ENCODE measurements around the gene FAM149B1.
"Not testable (repeated sequence)": the region's sequence is repeated elsewhere in the genome, so short reads cannot be mapped to it uniquely, and the experiment has no call there.

FAM149B1 gene

DNA sequence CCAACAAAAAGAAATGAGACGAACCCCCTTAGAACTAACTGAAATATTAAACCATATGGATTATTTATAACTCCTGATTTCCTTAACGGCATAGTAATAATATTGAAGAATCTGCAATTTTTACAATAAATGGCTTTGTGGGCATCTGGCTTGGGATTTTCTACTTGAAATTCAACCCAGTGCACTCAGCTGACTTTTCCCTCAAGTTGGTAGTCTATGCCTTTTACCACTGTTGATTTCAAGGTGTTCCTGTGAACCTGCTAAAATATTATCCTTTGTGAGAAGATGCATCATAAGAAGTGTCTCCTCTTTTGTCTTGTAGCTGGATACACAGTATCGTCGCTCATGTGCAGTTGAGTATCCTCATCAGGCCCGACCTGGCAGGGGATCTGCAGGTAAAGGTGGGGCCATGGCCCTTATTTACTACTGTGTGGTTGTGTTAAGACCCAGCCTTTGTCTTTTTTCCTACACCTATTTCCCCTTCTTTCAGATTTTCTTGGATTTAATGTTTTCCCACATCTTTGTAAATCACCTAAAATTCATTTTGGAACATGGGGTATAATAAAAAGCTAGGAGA lies 71.2 kb downstream of the FAM149B1 start:
- DNase-seq: no peak

GRCh38 chr10:73239908-73240307 lies 72.0 kb downstream of the FAM149B1 start:
- no peak for DNase-seq

DNA sequence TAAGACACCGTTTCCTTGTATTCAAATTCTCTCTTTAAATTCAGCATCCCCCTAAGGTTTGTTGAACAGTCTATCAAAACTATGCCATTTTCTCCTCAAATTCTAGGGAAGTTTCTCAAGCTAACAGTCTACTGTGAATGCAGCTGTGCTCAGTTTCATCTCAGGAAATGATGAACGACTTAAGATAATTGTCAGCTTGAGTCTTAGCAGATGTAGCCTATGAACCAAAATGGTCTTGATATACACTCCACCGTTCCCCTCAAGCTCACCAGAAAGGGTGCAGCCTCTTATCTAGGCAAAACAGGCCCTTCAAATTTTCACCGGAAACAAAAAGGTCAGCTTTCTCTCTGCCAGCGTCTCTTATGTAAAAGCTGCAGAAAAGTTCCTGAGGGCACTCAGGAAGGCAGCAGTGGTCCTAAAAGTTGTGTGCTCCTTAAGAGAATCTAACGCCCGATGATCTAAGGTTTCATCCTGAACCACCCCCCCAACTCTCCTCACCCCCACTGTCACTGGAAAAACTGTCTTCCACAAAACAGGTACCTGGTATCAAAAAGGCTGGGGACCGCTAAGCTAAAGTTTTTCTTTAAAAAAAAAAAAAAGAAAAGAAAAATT lies 77.1 kb downstream of the FAM149B1 start:
- no peak for DNase-seq

DNA sequence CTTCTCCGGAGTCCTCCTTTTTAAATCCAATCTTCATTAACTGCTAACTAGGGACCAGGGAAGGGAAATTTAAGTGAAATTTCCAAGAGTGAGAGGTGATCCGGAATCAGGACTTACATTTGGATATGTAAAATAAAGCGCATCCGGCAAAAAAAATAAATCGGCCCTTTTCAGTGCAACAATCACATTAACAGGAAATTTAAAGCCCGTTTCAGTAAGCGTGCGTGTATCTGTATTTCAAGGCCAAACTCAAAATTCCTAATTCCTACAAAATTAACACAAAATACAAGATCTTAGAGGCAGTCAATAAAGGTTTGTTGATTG lies 78.4 kb downstream of the FAM149B1 start:
- no peak for DNase-seq

DNA sequence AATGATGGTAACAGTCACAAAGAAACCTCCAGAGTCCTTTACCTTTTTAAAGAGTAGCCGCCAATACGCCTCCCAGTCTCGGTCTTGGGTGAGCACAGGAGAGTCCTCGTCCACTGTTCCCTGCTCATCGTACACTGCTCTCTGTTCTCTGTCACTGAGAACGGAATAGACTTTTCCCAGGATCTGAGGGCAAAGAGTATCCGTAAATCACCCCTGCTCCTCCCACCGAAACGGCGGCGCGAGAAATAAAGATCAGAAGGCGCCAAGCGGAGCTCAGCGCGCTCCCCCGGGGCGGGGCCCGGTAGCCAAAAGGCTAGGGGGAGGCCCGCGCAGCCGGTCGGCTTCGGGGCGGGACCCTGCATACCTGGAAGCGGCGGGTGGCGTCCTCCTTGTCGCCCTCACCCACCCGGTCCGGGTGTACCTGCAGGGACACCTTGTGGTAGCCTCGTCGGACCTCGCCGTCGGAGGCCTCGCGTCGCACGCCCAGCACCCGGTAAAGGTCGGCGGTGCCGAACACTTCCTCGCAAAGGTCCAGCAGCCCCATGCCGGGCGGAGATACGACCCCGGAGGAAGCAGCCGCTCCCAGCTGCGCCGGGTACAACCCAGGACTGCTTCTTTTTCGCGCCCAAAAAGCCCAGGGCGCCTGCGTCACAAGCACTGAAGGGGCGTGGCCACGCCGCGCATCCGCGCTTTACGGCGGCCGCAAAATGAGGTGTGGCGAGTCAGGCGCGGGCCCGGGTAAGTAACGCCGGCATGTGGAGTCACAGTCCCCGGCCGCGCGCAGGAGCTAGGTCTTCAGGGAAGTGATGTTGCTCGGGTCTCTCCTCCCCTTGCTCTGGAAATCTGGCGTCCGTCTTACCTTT lies 79.0 kb downstream of the FAM149B1 start, which contains the start of gene DNAJC9:
Gene DNAJC9 (minus strand): TSS at position 610 of the 863 bp plus-strand sequence. CDS start 66 bp downstream, at position 544.
- peak; percentile 75 for DNase-seq

GRCh38 chr10:73247509-73248258 lies 79.8 kb downstream of the FAM149B1 start:
- no peak for DNase-seq

DNA sequence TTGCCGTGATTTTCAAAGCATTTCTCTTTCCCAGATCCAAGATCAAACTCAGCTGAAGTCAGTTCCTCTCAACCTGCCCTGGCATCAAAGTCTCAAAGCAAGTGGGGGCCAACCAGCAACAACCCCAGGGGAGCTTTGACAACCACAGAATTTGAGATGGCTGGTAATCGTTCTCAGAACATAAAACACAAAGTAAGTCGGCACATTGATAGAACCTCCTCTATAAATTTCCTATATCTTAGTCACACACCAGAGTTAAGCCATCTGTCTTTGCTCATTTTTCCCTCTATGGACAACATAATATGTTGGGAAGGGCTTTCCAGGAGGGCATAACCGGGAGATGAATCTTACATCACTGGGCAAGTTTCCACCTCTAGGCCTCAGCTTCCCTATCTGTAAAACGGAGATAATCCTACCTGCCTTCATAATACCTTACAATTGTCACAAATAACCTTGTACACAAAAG lies 80.4 kb downstream of the FAM149B1 start:
- DNase-seq: no peak

DNA sequence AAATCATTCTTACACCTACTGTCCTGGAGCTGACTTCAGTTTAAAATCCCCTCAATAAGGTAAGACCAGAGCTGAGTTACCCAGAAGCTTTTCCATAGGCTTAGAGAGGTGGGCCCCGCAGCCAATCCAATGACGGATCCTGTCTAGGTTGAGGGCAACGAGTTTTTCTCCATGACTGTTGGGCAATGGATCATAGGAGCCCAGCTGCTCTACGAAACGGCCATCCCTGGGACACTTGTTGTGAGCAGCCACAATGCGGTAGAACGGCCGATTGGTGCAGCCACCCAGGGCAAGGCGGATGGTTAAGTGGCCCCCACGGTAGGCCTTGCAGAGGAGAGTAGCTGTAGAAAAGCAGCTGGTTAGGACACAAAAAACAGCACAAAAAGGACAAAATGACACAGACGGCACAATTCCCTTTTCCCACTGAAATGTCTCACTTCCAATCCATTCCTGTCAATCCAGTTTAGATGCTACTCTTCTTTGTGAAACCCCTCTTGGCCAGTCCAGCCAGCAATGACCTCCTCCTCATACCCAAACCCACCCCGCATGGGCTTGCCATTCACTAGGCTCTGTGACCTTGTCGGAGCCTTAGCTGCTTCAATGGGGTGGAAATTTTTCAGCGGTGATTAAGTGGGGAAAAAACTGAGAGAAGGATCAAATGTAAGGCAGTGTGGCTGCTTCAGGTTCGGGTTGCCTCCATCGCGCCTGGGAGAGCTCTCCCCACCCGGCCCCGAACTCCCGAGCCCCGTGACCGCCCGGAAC lies 83.9 kb downstream of the FAM149B1 start:
- DNase-seq: no peak

GRCh38 chr10:73252445-73253224 lies 84.7 kb downstream of the FAM149B1 start, which contains the start of gene MRPS16:
TSS of gene MRPS16 (minus strand) at chr10:73252644. CDS start at chr10:73252482, 162 bp downstream.
- peak; percentile 86 for DNase-seq

DNA sequence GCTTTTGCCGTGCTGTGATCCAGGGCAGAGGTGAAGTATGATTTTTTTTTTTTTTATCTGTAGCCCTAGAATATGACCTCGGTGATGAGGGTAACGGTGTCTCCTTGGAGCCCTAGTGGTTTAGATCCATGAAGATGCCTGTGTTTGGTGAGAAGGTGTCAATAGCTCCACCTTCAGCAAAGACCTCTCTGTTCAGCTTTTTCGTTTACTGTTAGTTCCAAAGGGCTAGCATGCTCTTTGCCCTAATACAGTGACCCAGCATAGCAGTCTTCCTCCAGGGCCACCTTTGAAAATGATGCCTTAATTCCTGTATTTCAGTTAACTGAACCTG lies 85.3 kb downstream of the FAM149B1 start:
- no peak for DNase-seq

GRCh38 chr10:73258612-73259011 lies 90.7 kb downstream of the FAM149B1 start:
- DNase-seq: not testable (repeated sequence)

GRCh38 chr10:73261362-73261995 lies 93.6 kb downstream of the FAM149B1 start:
- DNase-seq: no peak

DNA sequence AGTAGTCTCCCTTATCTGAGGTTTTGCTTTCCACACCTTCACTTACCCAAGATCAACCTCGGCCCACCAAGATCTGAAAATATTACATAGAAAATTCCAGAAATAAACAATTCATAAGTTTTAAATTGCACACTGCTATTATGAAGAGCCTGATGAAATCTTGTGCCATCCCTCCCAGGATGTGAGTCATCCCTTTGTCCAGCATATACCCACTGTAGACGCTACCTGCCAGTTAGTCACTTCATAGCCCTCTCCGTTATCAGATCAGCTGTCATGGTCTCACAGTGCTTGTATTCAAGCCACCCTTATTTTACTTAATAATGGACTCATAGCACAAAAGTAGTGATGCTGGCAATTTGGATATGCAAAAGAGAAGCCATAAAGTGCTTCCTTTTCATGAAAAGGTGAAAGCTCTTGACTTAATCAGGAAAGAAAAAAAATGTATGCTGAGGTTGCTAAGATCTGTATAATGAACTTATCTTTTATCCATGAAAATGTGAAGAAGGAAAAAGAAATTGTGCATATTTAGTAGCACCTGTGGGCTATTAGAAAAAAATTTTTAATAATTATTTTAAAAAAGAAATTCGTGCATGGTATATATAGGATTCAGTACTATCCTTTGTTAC lies 94.3 kb downstream of the FAM149B1 start:
- no peak for DNase-seq

GRCh38 chr10:73262880-73263555 lies 95.1 kb downstream of the FAM149B1 start:
- DNase-seq: no peak

GRCh38 chr10:73263693-73264347 lies 95.9 kb downstream of the FAM149B1 start:
- no peak for DNase-seq

- DNase-seq: no peak
These were observed 96.5 kb downstream of the FAM149B1 start for GRCh38 chr10:73264423-73264822.

- DNase-seq: no peak
These were observed 113.2 kb downstream of the FAM149B1 start for GRCh38 chr10:73281097-73281496.

- DNase-seq: no peak
These were observed 119.5 kb downstream of the FAM149B1 start for GRCh38 chr10:73287441-73287840.

DNA sequence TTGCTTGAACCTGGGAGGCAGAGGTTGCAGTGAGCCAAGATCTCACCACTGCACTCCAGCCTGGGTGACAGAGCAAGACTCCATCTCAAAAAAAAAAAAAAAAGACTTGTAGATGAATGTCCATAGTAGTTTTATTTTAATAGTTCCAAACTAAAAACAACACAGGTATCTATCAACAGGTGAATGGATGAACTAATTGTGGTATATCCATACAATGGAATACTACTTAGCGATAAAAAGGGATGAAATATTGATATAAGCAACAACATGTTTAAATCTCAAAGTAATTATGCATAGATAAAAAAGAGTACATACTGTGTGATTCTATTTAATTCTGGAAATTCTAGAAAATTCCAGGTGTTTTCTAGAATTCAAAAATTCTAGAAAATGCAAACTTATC lies 122.0 kb downstream of the FAM149B1 start:
- no peak for DNase-seq
